ENCODE results near the gene SKP2.

The SKP2 gene

GRCh38 chr5:36202521-36202961 is 50.6 kb downstream of the SKP2 start:
- peak; percentile 36 for DNase-seq

- DNase-seq = no peak
These were observed 53.4 kb downstream of the SKP2 start for GRCh38 chr5:36205329-36205728.

GRCh38 chr5:36206913-36207312 is 55.0 kb downstream of the SKP2 start:
- no peak for DNase-seq

GRCh38 chr5:36208786-36209185 is 56.9 kb downstream of the SKP2 start:
- DNase-seq = no peak

- DNase-seq = peak; percentile 19
These were observed 57.8 kb downstream of the SKP2 start for GRCh38 chr5:36209664-36210063.

GRCh38 chr5:36214436-36214835 is 62.5 kb downstream of the SKP2 start:
- DNase-seq = no peak

- no peak for DNase-seq
These were observed 64.0 kb downstream of the SKP2 start for GRCh38 chr5:36215910-36216309.

- no peak for DNase-seq
These were observed 65.7 kb downstream of the SKP2 start for GRCh38 chr5:36217567-36217966.

- no peak for DNase-seq
These were observed 66.1 kb downstream of the SKP2 start for GRCh38 chr5:36217988-36218387.

GRCh38 chr5:36222620-36223019 is 70.7 kb downstream of the SKP2 start:
- DNase-seq = no peak

GRCh38 chr5:36227046-36227445 is 75.1 kb downstream of the SKP2 start:
- DNase-seq = no peak

- DNase-seq = no peak
These were observed 76.6 kb downstream of the SKP2 start for GRCh38 chr5:36228505-36228904.

- no peak for DNase-seq
These were observed 78.4 kb downstream of the SKP2 start for GRCh38 chr5:36230151-36230790.

GRCh38 chr5:36232533-36232932 is 80.6 kb downstream of the SKP2 start:
- DNase-seq = no peak

All from fibroblast of skin of right biceps (primary cell).